HG02938 (cell line): ENCODE measurements around the gene TOX3.

Experiments
- ATAC-seq: cut with Tn5 transposase; IDR thresholded peaks from one replicate; pipeline ENCODE4 v1.9.1; 2021; ENCODE audit warnings: mild to moderate bottlenecking, moderate library complexity; ENCODE audit not compliant: unreplicated experiment

TOX3 gene

DNA sequence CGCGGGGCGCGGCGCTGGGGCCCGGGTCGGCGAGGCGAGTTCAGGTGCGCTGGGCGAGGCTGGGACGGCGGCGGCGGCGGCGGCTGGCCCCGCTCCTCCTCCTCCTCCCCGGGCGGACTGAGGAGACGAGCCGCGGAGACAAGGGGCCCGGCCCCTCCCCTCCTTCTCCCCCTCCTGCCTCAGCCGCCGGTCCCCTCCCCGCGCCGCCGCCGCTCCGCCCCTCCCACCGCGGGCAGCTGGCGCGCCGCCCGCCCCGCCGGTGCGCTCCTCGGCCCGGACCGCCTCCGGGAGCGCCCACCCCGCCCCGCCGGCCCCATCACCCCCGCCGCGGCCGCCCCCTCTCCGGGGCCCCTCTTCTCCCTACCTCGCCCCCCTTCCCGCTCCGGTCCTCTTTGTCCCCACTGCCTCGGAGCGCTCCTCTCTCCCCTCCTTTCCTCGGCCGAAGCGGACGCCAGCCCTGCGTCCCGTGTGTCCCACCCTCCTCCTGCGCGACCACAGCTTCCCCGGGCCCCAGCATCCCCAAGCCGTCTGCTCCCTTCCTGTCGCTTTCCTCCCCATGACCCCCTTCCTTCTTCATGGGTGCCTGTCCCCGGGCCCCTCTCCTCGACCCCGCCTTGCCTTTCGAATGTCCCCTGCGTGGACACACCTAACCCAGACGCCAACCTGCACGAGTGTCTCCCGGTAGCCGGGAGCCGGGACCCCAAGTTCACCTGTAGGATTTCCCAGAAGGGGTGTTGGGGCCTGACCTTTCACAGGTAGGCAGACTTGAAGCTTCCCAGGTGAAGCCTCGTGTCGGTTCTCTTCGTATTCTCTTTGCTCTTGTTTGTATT is at the start of gene TOX3:
TOX3 (minus strand) TSS at position 140 of the 830 bp plus-strand sequence. CDS start 420 bp downstream, outside the sequence.
- ATAC-seq: no peak

DNA sequence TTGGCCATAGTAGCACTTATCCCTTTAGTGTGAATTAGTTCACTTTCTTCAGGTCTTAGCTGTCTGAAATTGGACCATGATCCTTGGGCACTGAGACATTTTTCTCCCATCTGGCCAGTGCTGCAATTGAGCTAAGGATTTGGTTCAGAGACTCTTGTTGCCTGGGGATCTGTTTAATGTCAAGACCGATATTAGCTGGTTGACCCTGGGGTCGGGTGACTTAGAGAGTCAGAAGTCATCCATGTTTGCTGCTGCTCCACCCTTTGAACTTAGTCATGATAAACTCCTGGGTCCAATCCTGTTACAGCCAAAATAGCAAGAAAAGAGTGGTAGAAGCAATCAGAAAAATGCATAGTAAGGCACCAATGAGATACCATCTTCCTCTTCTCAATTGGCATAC is 45.8 kb upstream of the TOX3 start:
- ATAC-seq: no peak

DNA sequence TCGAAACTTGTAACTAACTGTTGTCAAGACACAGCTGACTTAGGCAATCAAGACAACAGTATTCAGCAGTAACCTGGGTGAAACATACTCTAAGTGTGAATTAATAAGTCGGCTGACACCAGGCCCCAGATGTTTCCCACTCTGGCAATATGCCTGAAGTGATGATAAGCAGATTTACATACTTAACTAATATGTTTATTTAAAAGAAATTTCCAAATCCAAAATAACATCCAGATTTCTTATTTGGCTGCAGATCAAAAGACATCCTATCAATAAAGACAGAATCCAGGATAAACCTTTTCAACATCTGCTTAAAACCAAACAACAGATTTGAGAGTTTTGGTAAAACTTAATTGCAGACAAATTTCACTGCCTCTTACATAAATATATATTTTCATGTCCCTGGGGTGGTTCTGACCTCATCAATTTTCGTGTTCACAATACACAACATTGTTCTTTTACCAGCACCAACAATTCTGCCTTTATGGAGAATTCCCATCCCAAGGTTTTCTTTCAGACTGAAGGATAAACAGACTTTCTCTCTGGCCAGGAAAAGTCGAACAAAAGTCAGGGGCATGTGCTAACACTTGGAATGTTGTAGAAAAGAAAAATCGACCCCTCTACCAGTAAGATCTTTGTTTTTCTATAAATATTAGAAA is 45.1 kb upstream of the TOX3 start:
- ATAC-seq: no peak

DNA sequence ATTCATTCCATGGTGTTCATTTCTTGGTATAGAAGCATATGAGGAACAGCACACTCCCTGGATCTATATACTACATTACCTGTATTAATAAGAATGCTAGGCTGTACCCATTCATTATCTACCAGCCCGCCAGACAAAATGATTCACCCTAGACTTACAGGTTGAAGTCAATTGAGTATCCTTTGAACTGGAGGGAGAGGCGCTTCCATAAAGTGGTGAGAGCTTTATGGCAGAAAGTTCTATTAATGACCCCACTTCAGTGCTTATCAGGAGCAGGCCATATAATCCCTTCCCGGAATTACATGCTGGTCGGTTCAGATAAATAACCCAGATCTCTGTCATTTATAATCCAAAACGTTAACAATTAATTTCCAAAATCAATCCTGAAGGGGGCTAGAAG is 44.5 kb upstream of the TOX3 start:
- no peak for ATAC-seq

DNA sequence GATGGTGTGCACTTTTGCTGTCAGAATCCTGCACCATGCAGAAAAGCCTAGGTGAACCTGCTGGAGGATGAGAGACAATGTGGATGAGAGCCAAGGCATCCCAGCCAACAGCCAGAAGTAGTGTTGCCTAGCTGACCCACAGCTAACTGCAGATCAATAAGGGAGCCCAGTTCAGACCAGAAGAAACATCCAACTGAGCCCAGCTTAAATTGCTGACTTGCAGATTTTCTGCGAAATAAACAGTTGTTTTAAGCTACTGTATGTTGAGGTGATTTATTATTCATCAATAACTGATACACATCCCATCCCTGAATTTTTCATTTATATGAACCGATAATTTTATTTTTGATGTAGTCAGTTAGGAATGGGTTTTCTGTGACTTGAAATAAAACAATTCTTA is 39.2 kb upstream of the TOX3 start:
- no peak for ATAC-seq

DNA sequence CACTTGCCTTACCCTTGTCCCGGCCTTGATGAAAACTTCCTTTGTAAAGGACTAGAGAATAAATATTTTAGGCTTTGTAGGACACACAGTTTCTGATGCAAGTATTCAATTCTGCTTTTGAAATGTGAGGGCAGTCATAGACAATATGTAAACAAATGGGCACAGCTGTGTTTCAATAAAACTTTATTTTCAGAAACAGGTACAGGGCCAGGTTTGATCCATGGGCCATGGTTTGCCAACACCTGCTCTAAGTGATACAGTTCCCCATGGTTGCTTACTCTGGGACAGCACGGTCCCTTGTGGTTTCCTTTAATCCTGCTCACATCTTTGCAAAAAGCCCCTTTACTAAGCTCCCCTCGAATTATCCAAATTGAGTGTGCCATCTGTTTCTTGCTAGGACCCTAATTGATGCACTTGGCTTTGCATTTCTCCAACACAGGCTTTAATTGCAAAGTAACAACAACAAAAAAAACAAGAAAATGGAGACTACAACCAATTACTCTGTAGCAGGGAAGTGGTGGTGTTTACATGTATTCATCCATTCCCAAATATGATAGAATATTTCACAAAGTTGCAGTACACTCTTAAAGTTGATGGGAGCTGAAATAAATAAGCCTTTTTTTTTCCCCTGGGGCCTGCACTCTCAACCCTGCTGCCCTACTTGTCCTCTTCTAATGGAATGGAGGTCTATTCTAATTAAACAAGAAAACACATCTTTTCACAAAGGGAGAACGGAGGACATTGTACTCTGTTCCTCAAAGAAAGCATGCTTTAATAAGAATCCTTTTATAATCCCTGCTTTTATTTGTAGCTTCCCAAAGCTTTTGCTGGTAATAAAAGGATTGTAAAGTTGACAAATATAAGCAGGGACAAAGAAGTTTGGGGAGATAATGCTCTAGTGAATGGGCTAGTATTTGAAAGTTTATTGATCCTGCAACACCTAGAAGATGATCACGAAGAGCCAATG is 37.7 kb upstream of the TOX3 start:
- no peak for ATAC-seq

DNA sequence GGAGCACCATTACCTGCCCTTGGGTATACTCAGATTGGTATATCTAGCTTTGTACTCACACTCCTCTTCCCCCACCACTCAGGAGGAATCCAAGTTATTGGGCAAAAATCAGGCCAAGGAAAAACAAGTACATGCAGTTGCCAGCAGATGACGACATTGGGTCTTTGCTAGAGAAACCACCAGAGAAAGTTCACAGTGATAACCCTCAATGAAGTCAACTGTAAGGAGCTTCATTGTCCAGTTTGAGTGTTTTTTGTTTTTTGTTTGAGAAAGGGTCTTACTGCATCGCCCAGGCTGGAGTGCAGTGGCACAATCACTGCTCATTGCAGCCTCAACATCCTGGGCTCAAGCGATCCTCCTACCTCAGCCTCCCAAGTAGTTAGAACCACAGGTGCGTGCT is 34.6 kb upstream of the TOX3 start:
- no peak for ATAC-seq

DNA sequence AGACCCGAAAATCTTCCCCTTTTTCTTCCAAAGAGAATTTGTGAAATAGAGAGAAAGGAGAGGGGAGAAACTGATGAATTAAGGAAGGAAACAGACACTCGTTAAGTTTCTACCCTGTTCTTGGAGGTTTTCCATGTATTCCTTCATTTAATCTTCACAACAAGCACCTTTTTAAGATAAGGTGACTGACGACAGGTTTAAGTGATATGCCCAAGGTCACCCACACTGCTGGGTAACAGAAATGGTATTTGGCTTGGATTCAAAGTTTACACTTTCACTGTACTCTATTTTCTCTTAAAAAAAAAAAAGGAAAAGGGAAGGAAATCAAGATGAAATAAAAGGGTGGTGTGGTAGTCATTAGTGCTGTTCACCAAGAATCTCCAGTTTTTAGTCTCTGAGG is 33.5 kb upstream of the TOX3 start:
- no peak for ATAC-seq

DNA sequence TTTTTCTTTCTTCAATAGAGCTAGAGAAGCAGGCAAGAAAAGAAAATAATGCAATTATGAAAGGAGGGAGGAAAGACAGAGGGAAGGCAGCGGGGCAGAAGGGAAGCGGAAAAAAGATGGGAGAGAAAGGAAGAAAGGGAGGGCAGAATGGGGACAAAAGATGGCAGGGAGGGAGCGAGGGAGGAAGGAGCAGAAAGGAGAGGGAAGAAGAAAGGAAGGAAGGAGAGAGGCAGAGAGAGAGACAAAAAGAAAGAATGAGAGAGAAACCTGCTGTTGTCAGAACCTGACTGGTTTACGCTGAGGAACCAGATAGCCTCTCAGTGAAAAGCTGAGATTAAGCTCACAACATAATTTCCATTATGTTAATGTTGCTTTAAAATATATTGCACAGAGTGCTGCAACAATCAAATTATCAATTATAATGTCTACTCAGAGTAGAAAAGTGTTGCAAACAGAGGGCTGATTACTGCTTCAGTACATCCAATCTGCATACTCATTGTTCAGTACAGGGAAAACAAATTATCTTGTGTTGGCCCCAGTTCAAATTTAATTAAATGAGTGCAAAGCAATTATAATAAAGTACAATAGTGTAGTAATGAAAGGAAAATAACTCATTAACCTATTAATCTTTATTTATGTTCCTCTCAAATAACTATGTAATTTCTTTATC is 32.0 kb upstream of the TOX3 start:
- no peak for ATAC-seq

DNA sequence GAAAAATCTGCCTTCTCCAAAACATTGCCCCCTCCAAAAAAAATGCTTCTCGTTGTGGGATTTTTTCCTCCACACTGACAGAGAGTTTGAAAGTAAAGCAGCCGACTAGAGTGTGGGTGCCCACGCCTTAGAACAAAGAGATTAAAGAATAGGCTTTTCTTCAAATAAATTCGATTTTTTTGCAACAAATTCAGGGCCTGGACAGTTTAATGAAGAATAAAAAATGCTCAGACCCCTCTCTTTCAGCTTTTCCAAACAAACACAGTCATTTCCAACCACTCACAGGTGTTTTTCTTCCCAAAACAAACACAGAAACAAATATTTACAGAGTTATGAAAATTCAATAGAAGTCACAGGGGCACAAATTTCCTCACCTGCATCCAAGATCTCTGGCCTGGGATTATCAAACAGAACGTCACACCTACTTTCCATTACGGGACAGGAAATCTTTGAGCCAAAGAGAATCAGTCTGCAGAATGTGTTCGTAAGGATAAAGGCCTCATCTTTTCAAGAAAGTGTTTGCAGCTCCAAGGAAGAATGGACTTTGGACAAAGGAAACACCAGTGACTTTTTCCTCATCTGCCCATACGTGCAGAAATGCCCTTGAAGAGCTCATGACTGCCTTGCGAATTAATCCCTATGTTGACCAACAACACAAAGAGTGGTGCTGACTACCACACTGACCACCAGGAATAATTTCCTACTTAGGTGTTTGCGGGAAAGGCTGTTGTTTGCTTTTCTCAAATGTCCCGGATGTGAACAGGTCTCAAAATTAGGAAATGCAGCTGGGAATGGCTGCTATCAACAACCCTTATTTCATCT is 31.3 kb upstream of the TOX3 start:
- no peak for ATAC-seq

DNA sequence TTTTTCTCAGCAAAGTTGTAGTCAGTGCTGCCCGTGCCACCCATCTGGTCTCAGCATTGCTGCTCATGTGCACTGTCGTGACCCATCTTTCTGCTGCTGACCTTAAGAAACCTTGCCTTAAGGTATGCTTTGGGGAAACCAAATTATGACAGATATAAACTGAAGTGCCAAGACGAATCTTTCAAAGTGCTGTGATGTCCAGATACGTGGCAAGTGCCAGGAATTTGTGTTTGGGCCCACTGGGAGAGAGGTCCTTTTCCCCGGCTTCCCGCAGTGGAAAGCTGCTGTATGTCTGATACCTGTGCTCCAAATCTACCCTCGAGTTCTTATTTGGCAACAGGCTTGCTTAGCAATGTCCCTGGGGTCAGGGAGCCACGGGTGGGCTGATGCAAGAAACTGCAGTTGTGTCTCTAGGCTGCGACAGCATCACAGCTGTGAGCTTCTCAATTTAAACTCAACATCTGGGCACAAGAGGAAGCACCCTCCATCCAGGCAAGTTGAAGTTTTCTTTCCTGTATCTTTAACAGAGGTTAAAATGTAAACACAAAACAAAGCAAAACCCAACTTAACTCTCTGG is 30.3 kb upstream of the TOX3 start:
- ATAC-seq: no peak

DNA sequence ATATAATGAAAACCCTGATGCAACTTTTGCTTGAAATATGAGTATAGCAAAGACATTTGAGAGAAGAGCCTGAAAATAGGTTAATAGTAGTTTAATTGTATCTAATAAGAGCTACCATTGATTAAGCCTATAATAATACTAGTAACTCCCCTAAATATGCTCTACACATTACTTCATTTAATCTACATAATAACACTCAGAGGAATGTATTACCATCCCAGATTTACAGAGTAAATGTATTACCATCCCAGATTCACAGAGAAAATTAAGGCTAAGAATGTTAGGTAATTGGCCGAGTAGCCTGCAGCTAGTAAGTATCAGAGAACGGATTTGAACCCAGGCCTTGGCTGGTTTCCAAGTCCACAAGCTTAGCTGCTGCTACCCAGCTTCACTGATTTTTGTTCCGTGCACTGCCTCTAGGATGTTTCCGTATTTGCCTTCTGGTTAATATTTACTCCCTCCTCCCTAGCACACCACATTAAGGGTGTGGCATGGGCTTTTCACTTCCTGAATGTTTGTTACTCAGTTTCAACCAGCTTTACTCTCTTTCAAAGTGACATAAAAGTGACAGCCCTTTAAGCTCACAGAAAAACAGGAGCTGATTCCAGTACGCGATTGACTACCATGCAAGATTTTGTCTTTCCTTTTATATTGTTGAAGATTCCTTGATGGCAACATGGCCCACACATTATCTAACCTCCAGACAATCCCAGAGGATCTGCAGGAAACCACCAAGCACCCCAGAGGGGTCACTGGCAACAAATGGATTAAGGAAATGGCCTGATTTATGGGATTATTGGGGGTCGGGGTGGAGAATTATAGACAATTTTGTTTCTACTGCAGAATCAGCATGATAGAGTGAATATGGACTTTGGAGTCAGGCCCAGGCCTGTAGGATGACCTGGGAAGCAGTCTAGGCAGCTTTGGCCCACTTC is 26.7 kb upstream of the TOX3 start:
- ATAC-seq: peak; percentile 93

DNA sequence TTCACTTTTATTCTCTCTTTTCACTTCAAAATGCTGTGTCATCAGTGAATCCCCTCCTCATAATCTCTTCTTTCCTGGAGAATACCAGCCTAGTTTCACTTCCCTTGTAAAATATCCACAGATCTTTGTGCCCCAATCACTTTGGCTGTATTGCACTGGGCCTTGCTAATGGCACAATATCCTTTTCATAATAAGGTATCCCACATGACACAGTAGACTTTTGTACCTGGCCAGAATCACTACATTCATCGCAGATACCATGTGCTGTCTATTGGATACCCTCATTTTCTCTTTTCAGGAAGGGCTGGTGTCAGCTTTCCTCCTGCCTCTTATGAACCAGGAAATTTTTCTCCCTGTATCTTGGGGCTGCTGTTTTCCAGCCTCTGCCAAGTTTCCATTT is 25.7 kb upstream of the TOX3 start:
- ATAC-seq: no peak

DNA sequence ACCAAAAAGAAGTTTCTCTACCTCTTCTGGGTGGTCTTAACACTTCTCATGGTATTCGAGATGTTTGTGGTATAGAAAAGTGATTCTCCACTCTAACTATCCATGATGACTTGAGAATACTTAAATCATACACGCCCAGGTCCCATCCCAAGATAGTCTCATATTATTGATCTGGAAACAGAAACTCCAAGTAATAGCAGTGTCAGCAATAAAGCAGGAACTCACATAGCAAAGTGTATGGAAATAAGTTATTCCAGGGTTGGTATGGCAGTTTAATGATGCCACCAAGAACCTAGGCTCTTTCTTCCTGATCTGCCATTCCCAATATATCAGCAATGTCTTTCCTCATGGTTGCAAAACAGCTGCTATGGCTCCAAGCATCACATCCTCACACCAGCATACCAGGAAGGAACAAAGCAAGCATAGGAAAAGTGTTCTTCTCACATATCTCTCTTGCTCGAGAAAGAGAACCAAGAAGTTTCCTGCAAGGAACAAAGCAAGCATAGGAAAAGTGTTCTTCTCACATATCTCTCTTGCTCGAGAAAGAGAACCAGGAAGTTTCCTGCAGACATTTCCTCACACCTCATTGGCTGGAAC is 23.6 kb upstream of the TOX3 start:
- ATAC-seq: no peak

DNA sequence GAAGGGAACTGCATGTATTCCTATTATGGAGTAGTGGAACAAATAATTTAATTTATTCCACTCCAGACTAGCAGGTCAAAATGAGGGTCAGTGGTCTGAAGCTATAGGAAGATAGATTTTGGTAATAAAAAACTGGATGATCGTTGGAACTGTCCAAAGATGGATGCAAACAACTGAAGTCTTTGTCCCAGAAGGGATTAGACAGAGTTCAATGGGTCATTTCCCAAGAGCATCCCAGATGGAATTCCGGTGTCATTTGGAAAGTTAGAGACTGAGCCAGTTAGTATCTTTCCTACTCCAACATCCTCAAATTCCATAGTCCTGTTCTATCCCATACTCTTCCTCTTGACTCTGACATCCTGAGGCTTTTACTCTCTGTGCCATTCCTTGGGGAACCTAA is 22.8 kb upstream of the TOX3 start:
- no peak for ATAC-seq

DNA sequence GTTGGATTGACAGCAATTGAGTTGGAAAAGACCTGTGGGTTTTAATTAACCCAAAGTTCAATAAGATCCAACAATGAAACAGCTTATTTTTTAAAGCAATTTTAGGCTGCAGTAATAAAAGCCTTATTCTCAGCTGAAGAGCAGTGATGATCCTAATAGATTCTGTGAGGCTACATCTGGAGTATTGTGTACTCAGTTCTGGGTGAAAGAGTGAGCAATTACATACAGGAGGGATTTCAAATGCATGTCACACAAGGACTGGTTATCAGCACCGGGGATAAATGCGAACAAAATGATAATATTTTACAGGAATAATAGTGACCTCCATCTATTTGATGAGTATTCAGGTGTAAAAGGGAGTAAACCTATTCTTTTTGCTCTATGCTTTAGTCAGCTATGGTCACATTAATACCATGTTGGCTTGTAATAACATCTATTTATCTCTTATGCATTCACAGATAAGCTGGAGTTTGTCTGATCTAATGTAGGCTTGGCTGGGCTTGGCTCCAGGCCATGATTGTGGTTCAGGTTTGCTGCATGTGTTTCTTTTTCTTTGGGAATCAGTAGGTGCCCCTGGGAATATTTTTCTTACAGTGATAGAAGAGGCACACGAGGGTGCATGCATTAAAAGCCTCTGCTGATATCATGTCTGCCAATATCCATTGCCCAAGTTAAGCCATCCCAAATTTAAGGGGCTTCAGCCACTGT is 22.2 kb upstream of the TOX3 start:
- no peak for ATAC-seq

DNA sequence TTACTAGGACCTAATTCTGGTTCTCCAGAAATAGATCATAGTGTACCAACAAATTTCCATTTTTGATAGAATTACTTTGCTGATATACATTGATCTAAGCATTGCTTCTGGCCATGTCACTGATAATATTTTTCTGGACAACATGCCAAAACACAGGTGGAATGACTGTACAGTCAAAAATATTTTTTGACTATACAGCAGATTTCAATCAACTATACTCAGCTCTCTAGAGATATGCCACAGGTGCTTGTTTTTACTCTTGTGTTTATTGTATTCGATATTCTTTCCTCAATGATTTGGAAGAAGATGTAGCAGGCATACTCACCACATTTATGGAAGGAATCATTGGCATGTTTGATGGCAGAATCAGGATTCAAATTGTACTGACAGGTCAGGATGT is 21.6 kb upstream of the TOX3 start:
- ATAC-seq: no peak

DNA sequence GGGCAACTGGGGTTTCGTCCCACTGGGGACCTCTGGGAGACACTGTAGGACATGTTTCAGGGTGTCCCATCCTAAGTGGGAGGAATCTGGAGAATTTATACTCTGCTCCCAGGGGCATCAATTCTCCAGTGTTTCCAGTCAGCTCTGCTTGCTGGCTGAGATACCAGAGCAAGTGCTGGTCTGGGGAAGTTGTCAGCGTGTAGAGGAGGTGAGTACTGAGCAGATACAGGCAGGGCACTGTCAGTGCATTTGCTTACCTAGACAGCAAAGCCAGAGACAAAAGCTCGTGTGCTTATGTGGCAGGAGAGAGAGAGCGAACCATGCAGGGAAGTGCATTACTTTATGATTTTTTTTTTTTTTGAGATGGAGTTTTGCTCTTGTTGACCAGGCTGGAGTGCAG is 20.2 kb upstream of the TOX3 start:
- no peak for ATAC-seq
